AG09319 (cell line): Measurements from ENCODE around the gene RDH11.

Experiments used
- DNase-seq: peaks from one replicate; pipeline ENCODE4 v3.0.0-alpha.2; 2010; ENCODE audit warnings: low read depth; ENCODE audit errors: extremely low read depth
- CTCF ChIP-seq: IDR thresholded peaks from 2 replicates; pipeline ENCODE4 v1.5.1; 2011; ENCODE audit warnings: low read depth, mild to moderate bottlenecking, inconsistent platforms, low read length, moderate library complexity

RDH11 gene

GRCh38 chr14:67646131-67646530 lies 49.4 kb downstream of the RDH11 start:
- no peak for TF ChIP-seq CTCF
- DNase-seq = no peak

GRCh38 chr14:67645414-67645813 lies 50.1 kb downstream of the RDH11 start:
- DNase-seq = no peak
- TF ChIP-seq CTCF = no peak

- DNase-seq = no peak
- TF ChIP-seq CTCF = no peak
Observed at GRCh38 chr14:67644428-67644827, 51.1 kb downstream of the RDH11 start.

- DNase-seq = no peak
- no peak for TF ChIP-seq CTCF
Observed at GRCh38 chr14:67643713-67644112, 51.9 kb downstream of the RDH11 start.

- TF ChIP-seq CTCF = no peak
Observed at GRCh38 chr14:67641902-67642749, 53.4 kb downstream of the RDH11 start.

GRCh38 chr14:67641480-67641879 lies 54.1 kb downstream of the RDH11 start:
- DNase-seq = no peak
- no peak for TF ChIP-seq CTCF

More at GRCh38 chr14:67641902-67642749, 53.4 kb downstream of the RDH11 start:
- DNase-seq = no peak

- no peak for DNase-seq
- TF ChIP-seq CTCF = no peak
Observed at GRCh38 chr14:67638642-67639041, 56.9 kb downstream of the RDH11 start.
